B cell (primary cell): ENCODE measurements around the gene SELENOI. TPM values are rescaled to one million over a fixed set of nuclear protein-coding genes. Genes with fewer than 3 reads are reported as not detected.

Source experiments
- ATAC-seq: fragments of 200-7000 bp; cut with Tn5 transposase; one replicate; pipeline ENCODE4 v1.10.0; 2021; ENCODE audit warnings: low read depth, mild to moderate bottlenecking, moderate number of reproducible peaks, moderate library complexity
- CTCF ChIA-PET: fragments of 350-600 bp; sonication (Branson Sonifier 250); formaldehyde crosslinking; loops from one replicate; lab custom pipeline; 2021; ENCODE audit warnings: antibody characterized with exemption, inconsistent platforms; lab: Charles Lee
- POLR2A ChIA-PET: fragments of 350-600 bp; sonication (Branson Sonifier 250); formaldehyde crosslinking; loops from one replicate; lab custom pipeline; 2021; ENCODE audit warnings: antibody characterized with exemption; lab: Charles Lee
- DNase-seq: peaks from one replicate; pipeline ENCODE4 v3.0.0; 2013
- H2AFZ ChIP-seq: 2 replicates; pipeline ENCODE4 v1.6.1; 2012; ENCODE audit warnings: mild to moderate bottlenecking, low read depth, low read length; ENCODE audit not compliant: insufficient read depth, poor library complexity, severe bottlenecking
- H3K27ac ChIP-seq, 2 donors: 1 replicate in 1 of 2; 2 replicates in 1 of 2; pipeline ENCODE4 v1.5.1; 2012 to 2013; ENCODE audit warnings: low read length in 2 of 2, mild to moderate bottlenecking in 2 of 2, moderate library complexity in 1 of 2
- H3K27me3 ChIP-seq, 4 experiments: fragments of 200-600 bp in 1 of 4; sonication (generic) in 1 of 4; replicated peaks in 1 of 4; 1 replicate in 2 of 4; 2 replicates in 2 of 4; pipeline versions ENCODE4 v1.6.1 to v1.7.0; 2013 to 2016; ENCODE audit warnings: low read length in 3 of 4, mild to moderate bottlenecking in 2 of 4, mixed read lengths in 1 of 4, moderate library complexity in 1 of 4; ENCODE audit not compliant: insufficient read depth in 4 of 4, control insufficient read depth in 3 of 4; ENCODE audit errors: control extremely low read depth in 1 of 4
- H3K36me3 ChIP-seq, 2 experiments: replicated peaks in 1 of 2; 1 replicate in 1 of 2; 2 replicates in 1 of 2; pipeline versions ENCODE4 v1.6.1 to v1.7.1; 2013; ENCODE audit warnings: low read length in 1 of 2; ENCODE audit not compliant: insufficient read depth in 2 of 2, control insufficient read depth in 1 of 2; ENCODE audit errors: control extremely low read depth in 1 of 2, extremely low read depth in 1 of 2
- H3K4me1 ChIP-seq, 2 donors: fragments of 200-600 bp in 1 of 2; sonication (generic) in 1 of 2; 1 replicate in 1 of 2; 2 replicates in 1 of 2; pipeline versions ENCODE4 v1.5.1 to v1.6.1; 2013 to 2017; ENCODE audit warnings: low read length in 2 of 2; ENCODE audit not compliant: control insufficient read depth in 2 of 2, insufficient read depth in 2 of 2
- H3K4me2 ChIP-seq: replicated peaks from 2 replicates; pipeline ENCODE3; 2012; ENCODE audit warnings: mild to moderate bottlenecking, low read depth, low read length; ENCODE audit not compliant: poor library complexity, severe bottlenecking
- H3K4me3 ChIP-seq, 5 experiments: fragments of 200-600 bp in 1 of 5; sonication (generic) in 1 of 5; 1 replicate in 3 of 5; 2 replicates in 2 of 5; pipeline versions ENCODE4 v1.5.1 to v1.7.0; 2011 to 2016; ENCODE audit warnings: low read length in 4 of 5, mild to moderate bottlenecking in 4 of 5, low read depth in 2 of 5, control low read depth in 1 of 5, moderate library complexity in 1 of 5; ENCODE audit not compliant: insufficient read depth in 1 of 5; ENCODE audit errors: control extremely low read depth in 1 of 5, extremely low read depth in 1 of 5
- H3K79me2 ChIP-seq: fragments of 200-600 bp; sonication (generic); one replicate; pipeline ENCODE4 v1.6.0; 2016; ENCODE audit warnings: low read length; ENCODE audit not compliant: control insufficient read depth, insufficient read depth
- H3K9ac ChIP-seq: fragments of 200-600 bp; sonication (generic); 2 replicates; pipeline ENCODE4 v1.6.1; 2017; ENCODE audit warnings: mild to moderate bottlenecking, low read length, moderate library complexity
- H3K9me3 ChIP-seq, 3 donors: one replicate each; pipeline versions ENCODE4 v1.6.1 to v1.7.1; 2013; ENCODE audit warnings: low read length in 2 of 3; ENCODE audit not compliant: control insufficient read depth in 2 of 3, insufficient read depth in 1 of 3; ENCODE audit errors: control extremely low read depth in 1 of 3
- H4K20me1 ChIP-seq: 2 replicates; pipeline ENCODE4 v1.6.0; 2012; ENCODE audit warnings: mild to moderate bottlenecking, low read length; ENCODE audit not compliant: insufficient read depth, control insufficient read depth, poor library complexity, severe bottlenecking
- H3K27ac Mint-ChIP-seq: one replicate; pipeline ENCODE4 v1.8.0; 2021; ENCODE audit warnings: mixed read lengths
- H3K27me3 Mint-ChIP-seq: one replicate; pipeline ENCODE4 v1.8.0; 2021; ENCODE audit warnings: mixed read lengths
- H3K4me1 Mint-ChIP-seq: one replicate; pipeline ENCODE4 v1.8.0; 2021; ENCODE audit warnings: mixed read lengths
- H3K4me3 Mint-ChIP-seq: one replicate; pipeline ENCODE4 v1.8.0; 2021; ENCODE audit warnings: mixed read lengths
- H3K9me3 Mint-ChIP-seq: one replicate; pipeline ENCODE4 v1.8.0; 2022; ENCODE audit warnings: mixed read lengths; ENCODE audit not compliant: insufficient read depth
- EZH2 ChIP-seq: IDR thresholded peaks from 2 replicates; pipeline ENCODE4 v1.6.1; 2012; ENCODE audit warnings: borderline replicate concordance, low read depth, mild to moderate bottlenecking, moderate library complexity, low read length; ENCODE audit not compliant: insufficient read depth, poor library complexity, severe bottlenecking
- WGBS: methylation state at CpG from one replicate; pipeline ENCODE4 v1.1.5; 2013; ENCODE audit warnings: missing lambda C conversion rate; ENCODE audit not compliant: insufficient coverage; 5-methylcytosine and 5-hydroxymethylcytosine counted together
- intact Hi-C: fragments of 100-400 bp; cut with micrococcal nuclease; formaldehyde crosslinking; loops from one replicate; pipeline ENCODE4 v1.10.0; 2022
- polyA plus RNA-seq: library from polyadenylated mRNA; depleted of rRNA; stranded (reverse); fragments of >200 nt; gene quantifications from 2 replicates; pipeline ENCODE4 v1.2.3, GENCODE V29; 2012
- total RNA-seq, 2 donors: library from RNA; stranded (reverse); fragments of 120-200 nt in 1 of 2; gene quantifications; 1 replicate in 1 of 2; 2 replicates in 1 of 2; pipeline versions ENCODE4 v1.2.3 to v1.2.4, GENCODE V29; 2013 to 2022
- TF ChIP-seq, protein P1 (sequence below): fragments of 200-600 bp; IDR thresholded peaks from one replicate; pipeline ENCODE4 v1.8.0; 2022; ENCODE audit warnings: antibody characterized with exemption, mild to moderate bottlenecking

Gene SELENOI
- total and polyA plus RNA-seq, 2 donors (not counting 1 experiment from before 2014, with no cell fraction given): 3.4 to 20.1 TPM

DNA sequence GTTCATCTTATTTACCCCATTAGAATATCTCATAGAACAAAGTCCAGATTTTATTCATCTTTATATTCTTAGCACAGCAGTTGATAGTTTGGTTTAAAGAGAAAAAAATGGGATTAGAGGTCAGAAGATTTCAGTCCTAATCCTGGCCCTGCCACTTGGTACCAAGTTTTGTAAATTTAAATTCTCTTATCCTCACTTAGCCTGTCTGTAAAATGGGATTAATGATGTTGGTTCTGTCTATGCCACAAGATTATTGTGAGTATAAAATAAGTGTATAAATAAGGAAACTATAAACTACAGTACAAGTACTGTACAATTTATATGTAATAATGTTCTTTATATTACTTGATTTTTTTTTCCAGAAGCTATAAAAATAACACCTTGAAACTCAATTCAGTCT is 38.7 kb downstream of the SELENOI start:
- Mint-ChIP-seq H3K9me3 (no peaks in the 10 kb centered on the region), H3K4me3 (no peak overlapping the region), H3K27ac (no peak overlapping the region), H3K4me1 (no peaks in the 10 kb centered on the region), H3K27me3 (no peaks in the 10 kb centered on the region)
- Histone ChIP-seq H2AFZ (no peak overlapping the region), H3K4me1 (no peaks in the 10 kb centered on the region), H4K20me1 (no peaks in the 10 kb centered on the region), H3K27ac (no peak overlapping the region), H3K79me2 (no peaks in the 10 kb centered on the region), H3K36me3 (peaks cover 8 to 28% of the 10 kb centered on the region in 2 experiments), H3K27me3 (no peaks in the 10 kb centered on the region), H3K4me3 (no peak overlapping the region), H3K4me2 (no peak overlapping the region), H3K9ac (no peak overlapping the region), H3K9me3 (no peaks in the 10 kb centered on the region)
- DNase-seq: no peak
- ChIA-PET CTCF (no interaction called here), POLR2A (no interaction called here)
- ATAC-seq: no peak
- intact Hi-C loops: no loop called here
- TF ChIP-seq, protein P1, sequence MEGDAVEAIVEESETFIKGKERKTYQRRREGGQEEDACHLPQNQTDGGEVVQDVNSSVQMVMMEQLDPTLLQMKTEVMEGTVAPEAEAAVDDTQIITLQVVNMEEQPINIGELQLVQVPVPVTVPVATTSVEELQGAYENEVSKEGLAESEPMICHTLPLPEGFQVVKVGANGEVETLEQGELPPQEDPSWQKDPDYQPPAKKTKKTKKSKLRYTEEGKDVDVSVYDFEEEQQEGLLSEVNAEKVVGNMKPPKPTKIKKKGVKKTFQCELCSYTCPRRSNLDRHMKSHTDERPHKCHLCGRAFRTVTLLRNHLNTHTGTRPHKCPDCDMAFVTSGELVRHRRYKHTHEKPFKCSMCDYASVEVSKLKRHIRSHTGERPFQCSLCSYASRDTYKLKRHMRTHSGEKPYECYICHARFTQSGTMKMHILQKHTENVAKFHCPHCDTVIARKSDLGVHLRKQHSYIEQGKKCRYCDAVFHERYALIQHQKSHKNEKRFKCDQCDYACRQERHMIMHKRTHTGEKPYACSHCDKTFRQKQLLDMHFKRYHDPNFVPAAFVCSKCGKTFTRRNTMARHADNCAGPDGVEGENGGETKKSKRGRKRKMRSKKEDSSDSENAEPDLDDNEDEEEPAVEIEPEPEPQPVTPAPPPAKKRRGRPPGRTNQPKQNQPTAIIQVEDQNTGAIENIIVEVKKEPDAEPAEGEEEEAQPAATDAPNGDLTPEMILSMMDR: no peak
- TF ChIP-seq EZH2: no peak

DNA sequence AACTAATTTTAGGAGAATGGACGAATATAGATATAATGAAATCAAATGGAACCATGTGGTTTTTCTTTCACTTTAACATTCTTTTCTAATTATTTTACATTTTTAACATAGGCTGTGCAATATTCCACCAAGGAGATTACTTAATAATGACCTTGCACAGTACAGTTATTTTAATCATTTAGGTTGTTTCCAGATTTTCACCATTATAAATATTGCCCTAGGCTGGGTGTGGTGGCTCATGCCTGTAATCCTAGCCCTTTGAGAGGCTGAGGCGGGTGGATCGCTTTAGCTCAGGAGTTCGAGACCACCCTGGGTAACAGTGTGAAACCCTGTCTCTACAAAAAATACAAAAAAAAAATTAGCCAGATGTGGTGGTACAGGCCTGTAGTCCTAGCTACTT is 41.2 kb downstream of the SELENOI start:
- Histone ChIP-seq H3K27me3 (no peaks in the 10 kb centered on the region), H3K4me1 (no peaks in the 10 kb centered on the region), H3K27ac (no peak overlapping the region), H4K20me1 (no peaks in the 10 kb centered on the region), H3K79me2 (no peaks in the 10 kb centered on the region), H3K4me3 (no peak overlapping the region), H3K4me2 (no peak overlapping the region), H3K36me3 (peaks cover 8 to 22% of the 10 kb centered on the region in 2 experiments), H3K9ac (no peak overlapping the region), H3K9me3 (no peaks in the 10 kb centered on the region), H2AFZ (no peak overlapping the region)
- no peaks in the 10 kb centered on the region for H3K9me3 Mint-ChIP-seq
- no peaks in the 10 kb centered on the region for H3K27me3 Mint-ChIP-seq
- intact Hi-C loops: no loop called here
- DNase-seq (no peak), ATAC-seq (no peak)
- no peak overlapping the region for H3K4me3 Mint-ChIP-seq
- H3K27ac Mint-ChIP-seq: no peak overlapping the region
- TF ChIP-seq EZH2: no peak
- TF ChIP-seq, protein P1: no peak
- no peaks in the 10 kb centered on the region for H3K4me1 Mint-ChIP-seq
- WGBS: no CpG with 5 or more reads among the region's 4 CpGs
- ChIA-PET CTCF (no interaction called here), POLR2A (no interaction called here)
